Measurements from ENCODE around the gene MGMT. TPM values are rescaled to one million over a fixed set of nuclear protein-coding genes. Genes with fewer than 3 reads are reported as not detected.

The MGMT gene
- total RNA-seq, 1 donor from 2014 or later, result 22.7 TPM

GRCh38 chr10:129689671-129690071 lies 222.6 kb downstream of the MGMT start:
- peak; percentile 44 for DNase-seq (ENCODE audit: low read depth)

DNA sequence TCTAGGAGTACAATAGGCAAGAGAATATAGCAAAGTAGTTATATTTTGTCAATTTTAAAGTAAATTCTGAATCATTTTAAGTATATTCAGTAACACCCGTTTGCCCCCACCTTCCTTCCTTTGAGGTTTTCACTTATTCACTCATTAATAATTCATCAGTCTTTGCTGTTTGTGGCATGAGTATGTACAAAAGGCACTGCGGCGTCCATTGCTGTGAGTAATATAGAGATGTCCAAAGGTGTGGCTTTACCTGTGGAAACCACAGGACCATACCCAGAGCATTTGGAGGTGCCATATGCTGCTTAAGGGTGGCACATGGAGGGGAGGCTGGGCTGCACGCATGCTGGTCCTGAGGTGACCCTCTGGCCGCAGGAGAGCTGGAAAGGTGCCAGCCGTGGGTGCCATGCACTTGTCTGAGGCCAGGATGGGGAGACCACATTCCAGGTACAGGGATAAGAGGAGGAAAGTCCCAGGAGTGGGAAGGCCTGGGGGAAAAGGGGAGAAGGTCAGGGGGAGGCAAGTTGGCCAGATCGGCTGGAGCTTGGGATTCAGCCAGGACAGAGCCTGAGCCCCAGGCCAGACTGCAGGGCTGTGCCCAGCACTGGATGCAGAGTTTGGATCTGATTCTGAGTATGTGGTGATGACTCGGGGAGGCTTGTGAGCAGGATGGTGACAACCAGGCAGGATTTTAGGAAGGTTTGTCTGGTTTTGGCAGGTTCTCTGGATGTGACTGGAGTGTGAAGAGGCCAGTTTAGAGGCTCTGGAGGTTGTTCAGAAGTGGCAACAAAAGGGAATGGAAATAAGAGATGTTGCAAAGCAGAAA lies 223.4 kb downstream of the MGMT start:
- peak; percentile 80 for DNase-seq (ENCODE audit: low read depth)

GRCh38 chr10:129692695-129693094 lies 225.7 kb downstream of the MGMT start:
- DNase-seq (ENCODE audit: low read depth), result no peak

- DNase-seq (ENCODE audit: low read depth), result no peak
These were observed 226.3 kb downstream of the MGMT start for GRCh38 chr10:129693382-129693781.

DNA sequence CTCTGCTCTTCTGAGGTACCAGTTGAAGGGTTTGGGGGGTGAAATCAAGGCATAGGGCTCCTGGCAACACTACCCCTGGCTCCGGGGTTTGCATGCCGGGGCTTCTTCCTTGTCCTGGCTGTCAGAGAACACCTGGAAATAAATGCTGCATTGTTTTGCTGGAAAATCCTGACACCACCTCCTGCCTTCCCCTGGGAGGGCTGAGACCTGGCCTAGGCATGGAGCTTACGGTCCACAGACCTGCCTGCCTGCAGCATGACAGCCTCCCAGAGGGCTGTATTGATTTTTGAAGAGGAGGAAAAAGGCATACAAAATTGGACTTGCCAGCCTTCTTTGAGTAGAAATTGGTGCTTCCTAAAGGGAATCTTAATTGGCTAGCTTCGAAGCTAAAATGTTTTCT lies 227.1 kb downstream of the MGMT start:
- no peak for DNase-seq (ENCODE audit: low read depth)

DNA sequence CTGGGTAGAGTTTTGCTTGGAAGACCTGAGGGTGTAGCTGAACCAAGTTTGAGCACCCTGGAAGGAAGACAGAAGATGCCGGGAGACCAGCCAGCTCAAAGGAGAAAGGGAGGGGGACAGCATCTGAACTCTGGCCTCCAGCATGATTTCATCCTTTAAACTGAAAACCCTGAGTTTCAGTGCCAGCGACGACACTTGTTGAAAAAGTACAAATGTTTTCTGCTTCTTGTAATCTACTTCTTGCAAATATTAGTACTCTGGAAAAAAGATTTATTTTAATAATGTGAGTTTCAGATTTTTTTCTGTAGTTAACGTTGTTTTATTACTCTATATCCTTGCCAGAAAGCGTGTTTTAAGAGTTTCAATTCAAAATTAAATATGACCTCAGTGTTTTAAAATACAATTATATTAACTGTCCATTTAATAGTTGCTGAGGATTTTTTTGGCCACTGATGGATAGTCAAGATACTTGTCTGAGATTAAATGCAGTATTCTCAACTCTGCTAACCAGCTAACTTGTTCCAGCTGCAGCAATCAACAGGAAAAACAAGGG lies 227.7 kb downstream of the MGMT start:
- no peak for DNase-seq (ENCODE audit: low read depth)

GRCh38 chr10:129695671-129696070 lies 228.6 kb downstream of the MGMT start:
- DNase-seq (ENCODE audit: low read depth), result no peak

- DNase-seq (ENCODE audit: low read depth), result no peak
These were observed 229.6 kb downstream of the MGMT start for GRCh38 chr10:129696636-129697035.

DNA sequence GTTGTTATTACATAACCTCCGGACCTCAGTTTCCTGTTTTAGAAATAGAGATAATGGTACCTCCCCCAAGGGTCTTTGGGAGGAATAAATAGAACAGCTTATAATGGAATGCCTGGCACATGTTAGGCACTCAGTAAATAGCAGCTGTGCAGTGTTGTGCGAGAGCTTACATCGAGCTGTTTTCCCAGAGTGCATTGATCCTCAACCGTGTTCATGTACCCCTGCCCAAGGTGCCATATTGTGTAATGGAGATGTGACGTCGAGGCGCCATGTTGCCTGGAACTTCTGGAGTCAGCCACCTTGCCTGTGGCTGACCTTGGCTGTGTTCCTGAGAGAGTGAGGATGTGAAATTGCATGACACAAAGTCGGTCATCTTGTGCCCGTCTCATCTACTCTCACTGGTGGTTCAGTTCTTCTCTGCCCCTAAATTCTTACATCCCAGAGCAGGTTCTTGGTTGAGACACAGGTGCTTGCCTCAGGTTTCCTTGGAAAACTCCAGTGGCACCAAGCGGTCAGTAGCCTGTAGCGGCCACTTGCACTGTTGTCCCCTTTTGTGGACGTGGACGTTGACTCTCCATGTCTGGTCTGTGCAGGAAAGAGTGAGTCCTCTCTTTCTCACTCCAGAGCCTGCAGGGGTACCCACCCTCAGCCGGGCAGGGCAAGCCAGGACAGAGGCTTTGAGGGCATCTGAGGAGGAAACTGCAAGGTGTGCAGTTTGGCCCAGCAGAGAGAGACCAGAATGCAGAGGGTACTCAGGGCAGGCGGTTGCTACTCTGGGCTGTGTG lies 230.6 kb downstream of the MGMT start:
- DNase-seq (ENCODE audit: low read depth), result no peak

DNA sequence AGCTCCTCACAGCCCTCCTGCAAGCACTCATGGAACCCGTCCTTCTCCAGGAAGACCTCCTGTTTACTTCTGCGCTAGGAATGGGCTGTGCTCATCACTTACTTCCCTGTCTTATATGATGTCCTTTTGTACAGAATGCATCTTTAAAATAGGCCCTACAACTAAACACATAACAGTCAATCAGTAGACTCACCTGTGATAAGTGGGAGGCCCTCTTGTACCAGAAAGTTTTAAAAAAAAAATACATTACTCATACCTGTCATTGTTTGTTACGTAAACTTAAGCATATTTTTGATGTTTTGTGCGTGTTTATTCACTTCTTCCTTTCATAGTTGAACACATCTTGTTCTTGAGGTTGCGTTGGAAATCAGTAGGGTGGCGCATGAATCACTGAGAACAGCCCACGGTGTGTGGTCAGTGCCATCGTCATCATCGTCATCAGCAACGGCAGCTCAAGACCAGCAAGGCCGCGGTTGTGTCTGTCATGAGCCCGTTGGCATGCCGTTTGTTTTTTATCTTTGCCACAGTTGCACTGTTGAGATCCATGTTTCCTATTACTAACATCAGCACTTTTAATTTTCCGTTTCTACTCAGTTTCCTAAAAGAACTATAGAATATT lies 232.8 kb downstream of the MGMT start:
- DNase-seq (ENCODE audit: low read depth), result no peak

DNA sequence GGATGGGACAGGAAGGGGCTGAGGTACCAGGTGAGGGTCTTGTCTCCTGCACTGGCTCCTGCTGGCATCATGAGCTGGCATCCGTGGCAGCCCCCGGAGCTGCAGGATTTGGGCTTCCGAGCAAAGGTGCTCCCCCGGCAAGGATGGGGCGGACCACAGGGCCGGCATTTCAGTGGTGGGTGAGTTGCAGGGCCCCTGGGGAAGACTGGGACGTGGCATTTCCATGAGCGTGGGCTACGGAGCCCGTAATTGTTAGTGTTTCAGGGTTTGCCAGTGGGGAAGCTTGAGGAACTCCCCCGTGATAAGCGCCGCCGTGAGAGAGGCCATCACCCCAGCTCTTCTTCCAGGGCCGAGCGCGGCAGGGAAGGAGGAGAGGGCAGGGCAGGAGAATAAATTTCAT lies 235.6 kb downstream of the MGMT start:
- no peak for DNase-seq (ENCODE audit: low read depth)

GRCh38 chr10:129703287-129704137 lies 236.5 kb downstream of the MGMT start:
- no peak for DNase-seq (ENCODE audit: low read depth)

DNA sequence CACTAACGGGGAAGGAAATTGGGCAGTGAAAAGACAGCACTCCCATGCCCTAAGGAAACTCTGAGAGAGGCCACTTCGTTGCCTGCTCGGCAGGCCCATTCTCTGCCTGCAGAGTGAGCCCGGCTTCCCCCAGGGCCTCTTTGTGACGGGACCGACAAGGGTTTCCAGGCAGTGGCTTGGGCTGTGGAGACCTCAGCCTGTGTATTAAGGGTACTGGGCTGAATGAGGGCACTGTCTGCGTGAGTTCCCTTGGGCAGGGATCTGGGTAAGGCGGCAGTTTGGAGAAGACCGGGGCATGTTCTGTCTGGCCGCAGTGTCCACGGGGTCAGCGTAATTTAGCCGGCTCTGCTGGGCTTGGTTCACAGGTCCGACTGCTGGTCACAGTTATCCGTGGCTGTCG lies 237.2 kb downstream of the MGMT start:
- no peak for DNase-seq (ENCODE audit: low read depth)

GRCh38 chr10:129704786-129705525 lies 237.9 kb downstream of the MGMT start:
- no peak for DNase-seq (ENCODE audit: low read depth)

GRCh38 chr10:129705676-129706075 lies 238.6 kb downstream of the MGMT start:
- no peak for DNase-seq (ENCODE audit: low read depth)

- DNase-seq (ENCODE audit: low read depth), result no peak
These were observed 239.0 kb downstream of the MGMT start for GRCh38 chr10:129706081-129706480.

GRCh38 chr10:129706523-129706922 lies 239.5 kb downstream of the MGMT start:
- DNase-seq (ENCODE audit: low read depth), result no peak

- peak; percentile 4 for DNase-seq (ENCODE audit: low read depth)
These were observed 240.7 kb downstream of the MGMT start for GRCh38 chr10:129707406-129708388.

GRCh38 chr10:129709101-129709500 lies 242.1 kb downstream of the MGMT start:
- no peak for DNase-seq (ENCODE audit: low read depth)
